Left lung (tissue), 10 donors: ENCODE data around the gene GET4. TPM values are rescaled to one million over a fixed set of nuclear protein-coding genes. Genes with fewer than 3 reads are reported as not detected.

Experiments
- ATAC-seq: fragments of 200-7000 bp; cut with Tn5 transposase; one replicate; pipeline ENCODE4 v1.9.1; 2020; ENCODE audit warnings: moderate library complexity
- DNase-seq, 4 donors: peaks; one replicate each; pipeline ENCODE4 v3.0.0-alpha.2; 2013 to 2020
- H3K27ac ChIP-seq, 2 donors: fragments of 200-600 bp; sonication (generic) in 1 of 2; one replicate each; pipeline versions ENCODE4 v1.5.0 to v1.8.0; 2020 to 2021
- H3K27me3 ChIP-seq, 2 donors: fragments of 200-600 bp; sonication (generic) in 1 of 2; one replicate each; pipeline versions ENCODE4 v1.5.0 to v1.8.0; 2020 to 2021
- H3K36me3 ChIP-seq, 2 donors: fragments of 200-600 bp; sonication (generic) in 1 of 2; one replicate each; pipeline versions ENCODE4 v1.5.0 to v1.8.0; 2020 to 2021
- H3K4me1 ChIP-seq, 2 donors: fragments of 200-600 bp; one replicate each; pipeline ENCODE4 v1.8.0; 2021
- H3K4me3 ChIP-seq, 2 donors: fragments of 200-600 bp; sonication (generic) in 1 of 2; one replicate each; pipeline versions ENCODE4 v1.5.0 to v1.8.0; 2020 to 2021; ENCODE audit warnings: mild to moderate bottlenecking in 1 of 2
- H3K9me3 ChIP-seq, 2 donors: fragments of 200-600 bp; sonication (generic) in 1 of 2; one replicate each; pipeline versions ENCODE4 v1.5.0 to v1.8.0; 2020 to 2021
- CTCF ChIP-seq, 2 donors: fragments of 200-600 bp; sonication (generic) in 1 of 2; IDR thresholded peaks; one replicate each; pipeline versions ENCODE4 v1.5.0 to v1.8.0; 2021; ENCODE audit warnings: antibody characterized with exemption in 2 of 2
- intact Hi-C, 2 donors: fragments of 100-400 bp; cut with DNase I; formaldehyde crosslinking; loops; one replicate each; pipeline versions ENCODE4 v1.11.2 to v1.14.2; 2022
- polyA plus RNA-seq, 6 donors: library from polyadenylated mRNA; unstranded; fragments of 120-200 nt; gene quantifications; one replicate each; pipeline ENCODE4 v1.2.1, GENCODE V29; 2013; ENCODE audit not compliant: insufficient read length in 6 of 6
- total RNA-seq, 2 donors: library from RNA; stranded (reverse); fragmentation: NEBNext Ultra II Directional; extraction: Animal tissue kit (Norgen Biotek cat#: 25700); gene quantifications; one replicate each; pipeline ENCODE4 v1.2.1, GENCODE V29; 2021
- donor health status: DM: no; HTN: yes; CAD: no.
- donor health status: DM: no; HTN: no; CAD: no.

Gene GET4
- total and polyA plus RNA-seq, 8 donors = 25.0 to 39.0 (median 31.1) TPM

DNA sequence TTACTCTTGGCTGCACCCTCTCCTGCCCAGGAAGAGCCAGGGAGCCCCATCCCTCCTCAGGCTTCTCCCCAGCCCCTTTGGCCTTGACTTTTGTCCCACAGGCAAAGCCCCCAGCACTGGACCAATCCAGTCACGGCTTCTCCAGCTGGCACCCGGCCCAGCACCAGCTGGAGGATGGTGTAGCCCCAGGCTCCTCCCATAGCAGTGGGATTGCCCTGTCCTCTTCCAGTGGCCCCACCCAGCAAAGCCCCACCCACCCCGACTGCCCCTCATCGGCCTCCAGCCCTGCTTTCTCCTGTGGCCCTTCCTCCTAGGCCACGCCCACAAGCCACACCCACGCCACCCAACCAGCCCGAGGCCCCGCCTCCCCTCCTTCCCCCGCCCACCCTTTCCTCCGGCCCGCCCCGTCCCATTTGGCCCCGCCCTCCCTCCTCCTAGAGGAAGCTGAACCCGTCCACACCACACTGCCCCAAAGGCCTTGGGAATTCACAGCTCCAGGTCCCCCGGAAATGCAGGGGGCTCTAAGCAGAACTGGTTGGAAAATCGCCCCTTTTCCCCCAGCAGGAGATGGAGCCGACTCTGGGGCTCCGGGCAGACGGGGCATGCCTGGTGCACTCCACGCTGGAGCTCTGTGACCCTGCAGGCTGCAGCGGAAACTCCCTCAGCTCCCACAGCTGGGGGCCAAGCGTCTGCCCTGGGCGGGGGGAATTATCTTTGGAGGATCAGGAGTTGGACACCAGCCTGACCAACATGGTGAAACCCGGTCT, 25.2 kb downstream of the GET4 start:
- peak in 3 of 4 donors; percentile 63 to 95 (median 87) for DNase-seq
- Histone ChIP-seq H3K4me3 (no peak overlapping the region), H3K27me3 (peaks cover 0 to 16% of the 10 kb centered on the region in 2 donors), H3K4me1 (peaks cover 3 to 24% of the 10 kb centered on the region in 2 donors), H3K36me3 (peaks cover 0 to 53% of the 10 kb centered on the region in 2 donors), H3K27ac (no peak overlapping the region), H3K9me3 (no peaks in the 10 kb centered on the region)
- intact Hi-C loops = no loop called here
- ATAC-seq = peak; percentile 76
- TF ChIP-seq CTCF (IDR thresholded peaks at IDR 0.05) = no peak

- DNase-seq (peak in 1 of 4 donors; percentile 73), ATAC-seq (no peak)
- Histone ChIP-seq H3K4me1 (peaks cover 3 to 18% of the 10 kb centered on the region in 2 donors), H3K9me3 (no peaks in the 10 kb centered on the region), H3K27me3 (peaks cover 0 to 19% of the 10 kb centered on the region in 2 donors), H3K27ac (no peak overlapping the region), H3K4me3 (no peak overlapping the region), H3K36me3 (peaks cover 0 to 39% of the 10 kb centered on the region in 2 donors)
- intact Hi-C loops = no loop called here
- TF ChIP-seq CTCF (IDR thresholded peaks at IDR 0.05) = no peak
Measured at GRCh38 chr7:902996-903395, 26.6 kb downstream of the GET4 start.

GRCh38 chr7:903921-904755, 27.8 kb downstream of the GET4 start:
- TF ChIP-seq CTCF (IDR thresholded peaks at IDR 0.05) = no peak
- DNase-seq = peak in 1 of 4 donors; percentile 68
- ATAC-seq = no peak
- H3K27me3 ChIP-seq = peaks cover 0 to 29% of the 10 kb centered on the region in 2 donors
- H3K36me3 ChIP-seq = peaks cover 0 to 27% of the 10 kb centered on the region in 2 donors
- peaks cover 3 to 16% of the 10 kb centered on the region in 2 donors for H3K4me1 ChIP-seq
- H3K9me3 ChIP-seq = no peaks in the 10 kb centered on the region
- no peak overlapping the region for H3K4me3 ChIP-seq
- intact Hi-C loops = no loop called here
- H3K27ac ChIP-seq = no peak overlapping the region

GRCh38 chr7:904847-905246, 28.5 kb downstream of the GET4 start:
- Histone ChIP-seq H3K4me3 (no peak overlapping the region), H3K9me3 (no peaks in the 10 kb centered on the region), H3K36me3 (peaks cover 0 to 20% of the 10 kb centered on the region in 2 donors), H3K27me3 (peaks cover 0 to 35% of the 10 kb centered on the region in 2 donors), H3K4me1 (peaks cover 3 to 23% of the 10 kb centered on the region in 2 donors), H3K27ac (no peak overlapping the region)
- DNase-seq = peak in 1 of 4 donors; percentile 76
- intact Hi-C loops = no loop called here
- TF ChIP-seq CTCF (IDR thresholded peaks at IDR 0.05) = no peak
- no peak for ATAC-seq

DNA sequence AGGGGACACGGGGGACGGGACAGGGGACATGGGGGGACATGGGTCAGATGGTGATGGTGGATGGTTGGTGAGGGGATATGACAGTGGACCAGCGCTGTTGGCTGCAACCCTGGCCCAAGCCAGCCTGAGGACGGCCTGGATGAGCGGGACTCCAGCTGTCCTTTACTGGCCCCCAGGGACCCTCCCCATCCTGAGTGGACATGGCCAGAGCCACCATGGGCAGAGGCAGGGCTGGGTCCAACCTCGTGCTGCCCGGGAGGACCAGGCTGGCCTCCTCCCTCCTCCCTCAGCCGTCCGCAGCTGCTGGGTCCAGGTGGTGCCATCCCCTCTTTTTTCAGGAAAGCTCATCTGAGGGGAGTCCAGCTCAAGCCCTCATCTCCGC, 30.4 kb downstream of the GET4 start:
- intact Hi-C loops = no loop called here
- Histone ChIP-seq H3K4me1 (peaks cover 3 to 31% of the 10 kb centered on the region in 2 donors), H3K4me3 (no peak overlapping the region), H3K27ac (no peak overlapping the region), H3K27me3 (peaks cover 0 to 38% of the 10 kb centered on the region in 2 donors), H3K36me3 (peaks cover 0 to 17% of the 10 kb centered on the region in 2 donors), H3K9me3 (no peaks in the 10 kb centered on the region)
- DNase-seq (peak in 1 of 4 donors; percentile 64), ATAC-seq (no peak)
- TF ChIP-seq CTCF (IDR thresholded peaks at IDR 0.05) = no peak
